ENCODE data around the gene PTPN7.

DNA sequence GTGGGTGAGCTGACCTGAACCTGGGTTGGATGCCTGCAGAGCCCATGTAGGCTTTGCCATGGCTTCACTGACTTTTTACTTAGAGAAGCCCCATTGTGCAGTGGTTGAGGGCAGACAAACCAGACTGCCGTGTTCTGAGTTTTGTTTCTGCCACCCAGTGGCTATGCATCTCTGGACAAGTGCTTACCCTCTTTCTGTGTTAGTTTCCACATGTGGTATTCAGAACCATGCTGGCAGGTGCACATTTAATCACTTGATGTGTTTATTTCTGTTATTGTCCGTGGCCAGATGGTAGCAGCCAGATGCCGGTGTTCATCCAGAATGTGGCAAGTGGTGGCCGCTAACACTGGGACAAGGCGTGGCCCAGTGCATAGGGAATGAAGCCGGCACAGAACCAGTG, 10.3 kb upstream of the PTPN7 start:
- TF ChIP-seq, protein P1, sequence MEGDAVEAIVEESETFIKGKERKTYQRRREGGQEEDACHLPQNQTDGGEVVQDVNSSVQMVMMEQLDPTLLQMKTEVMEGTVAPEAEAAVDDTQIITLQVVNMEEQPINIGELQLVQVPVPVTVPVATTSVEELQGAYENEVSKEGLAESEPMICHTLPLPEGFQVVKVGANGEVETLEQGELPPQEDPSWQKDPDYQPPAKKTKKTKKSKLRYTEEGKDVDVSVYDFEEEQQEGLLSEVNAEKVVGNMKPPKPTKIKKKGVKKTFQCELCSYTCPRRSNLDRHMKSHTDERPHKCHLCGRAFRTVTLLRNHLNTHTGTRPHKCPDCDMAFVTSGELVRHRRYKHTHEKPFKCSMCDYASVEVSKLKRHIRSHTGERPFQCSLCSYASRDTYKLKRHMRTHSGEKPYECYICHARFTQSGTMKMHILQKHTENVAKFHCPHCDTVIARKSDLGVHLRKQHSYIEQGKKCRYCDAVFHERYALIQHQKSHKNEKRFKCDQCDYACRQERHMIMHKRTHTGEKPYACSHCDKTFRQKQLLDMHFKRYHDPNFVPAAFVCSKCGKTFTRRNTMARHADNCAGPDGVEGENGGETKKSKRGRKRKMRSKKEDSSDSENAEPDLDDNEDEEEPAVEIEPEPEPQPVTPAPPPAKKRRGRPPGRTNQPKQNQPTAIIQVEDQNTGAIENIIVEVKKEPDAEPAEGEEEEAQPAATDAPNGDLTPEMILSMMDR (IDR thresholded peaks at IDR 0.05), result no peak
- TF ChIP-seq EZH2phosphoT487 (IDR thresholded peaks at IDR 0.05), result no peak
- TF ChIP-seq EZH2 (IDR thresholded peaks at IDR 0.05), result no peak

Data from neural progenitor cell (in vitro differentiated cells).